ENCODE results near the gene PALLD.
"Not testable (repeated sequence)": the region's sequence is repeated elsewhere in the genome, so short reads cannot be mapped to it uniquely, and the experiment has no call there.

Gene PALLD

GRCh38 chr4:168695288-168695687 lies 198.4 kb downstream of the PALLD start:
- TF ChIP-seq CTCF (IDR thresholded peaks at IDR 0.05; ENCODE audit: low read depth, low read length), result no peak
- no peak for DNase-seq
- Histone ChIP-seq H3K27me3 (ENCODE audit: insufficient read depth, low read depth, severe bottlenecking) (no peaks in the 10 kb centered on the region), H3K4me3 (ENCODE audit: low read depth, low read length) (no peak overlapping the region), H3K9me3 (ENCODE audit: severe bottlenecking) (no peaks in the 10 kb centered on the region), H3K27ac (no peak overlapping the region), H3K36me3 (no peaks in the 10 kb centered on the region)

- DNase-seq, result no peak
- Histone ChIP-seq H3K4me3 (ENCODE audit: low read depth, low read length) (no peak overlapping the region), H3K36me3 (no peaks in the 10 kb centered on the region), H3K27ac (no peak overlapping the region), H3K27me3 (ENCODE audit: insufficient read depth, low read depth, severe bottlenecking) (no peaks in the 10 kb centered on the region), H3K9me3 (ENCODE audit: severe bottlenecking) (no peaks in the 10 kb centered on the region)
- TF ChIP-seq CTCF (IDR thresholded peaks at IDR 0.05; ENCODE audit: low read depth, low read length), result no peak
Observed at GRCh38 chr4:168696280-168696679, 199.4 kb downstream of the PALLD start.

- no peak for DNase-seq
- no peak for TF ChIP-seq CTCF (IDR thresholded peaks at IDR 0.05; ENCODE audit: low read depth, low read length)
- no peaks in the 10 kb centered on the region for H3K9me3 ChIP-seq (ENCODE audit: severe bottlenecking)
Observed at GRCh38 chr4:168696826-168697225, 200.0 kb downstream of the PALLD start.

GRCh38 chr4:168699224-168699878 lies 202.5 kb downstream of the PALLD start:
- TF ChIP-seq CTCF (IDR thresholded peaks at IDR 0.05; ENCODE audit: low read depth, low read length), result no peak
- Histone ChIP-seq H3K36me3 (no peaks in the 10 kb centered on the region), H3K4me3 (ENCODE audit: low read depth, low read length) (no peak overlapping the region), H3K9me3 (ENCODE audit: severe bottlenecking) (no peaks in the 10 kb centered on the region), H3K27ac (no peak overlapping the region), H3K27me3 (ENCODE audit: insufficient read depth, low read depth, severe bottlenecking) (no peaks in the 10 kb centered on the region)
- DNase-seq, result no peak

More at GRCh38 chr4:168696826-168697225, 200.0 kb downstream of the PALLD start:
- H3K27ac ChIP-seq, result no peak overlapping the region
- no peaks in the 10 kb centered on the region for H3K27me3 ChIP-seq (ENCODE audit: insufficient read depth, low read depth, severe bottlenecking)
- no peak overlapping the region for H3K4me3 ChIP-seq (ENCODE audit: low read depth, low read length)
- H3K36me3 ChIP-seq, result no peaks in the 10 kb centered on the region

GRCh38 chr4:168701061-168701460 lies 204.2 kb downstream of the PALLD start:
- H3K27ac ChIP-seq, result no peak overlapping the region
- no peak for DNase-seq
- no peaks in the 10 kb centered on the region for H3K27me3 ChIP-seq (ENCODE audit: insufficient read depth, low read depth, severe bottlenecking)
- no peak for TF ChIP-seq CTCF (IDR thresholded peaks at IDR 0.05; ENCODE audit: low read depth, low read length)
- H3K4me3 ChIP-seq (ENCODE audit: low read depth, low read length), result no peak overlapping the region
- no peaks in the 10 kb centered on the region for H3K9me3 ChIP-seq (ENCODE audit: severe bottlenecking)
- no peaks in the 10 kb centered on the region for H3K36me3 ChIP-seq

- H3K9me3 ChIP-seq (ENCODE audit: severe bottlenecking); H3K4me3 ChIP-seq (ENCODE audit: low read depth, low read length); H3K27ac ChIP-seq; DNase-seq; H3K27me3 ChIP-seq (ENCODE audit: insufficient read depth, low read depth, severe bottlenecking); H3K36me3 ChIP-seq: not testable (repeated sequence)
Observed at GRCh38 chr4:168702581-168703087, 205.8 kb downstream of the PALLD start.

All from WERI-Rb-1 (cell line).